ENCODE measurements around the gene GEMIN8. TPM values are rescaled to one million over a fixed set of nuclear protein-coding genes. Genes with fewer than 3 reads are reported as not detected.

GEMIN8 gene
- 10 to 100 TPM; 10.7 to 47.9 (median 17.3) TPM for total RNA-seq

- TF ChIP-seq POLR2A (IDR thresholded peaks at IDR 0.05) (peak; percentile 50 to 58), CTCF (IDR thresholded peaks at IDR 0.05) (no peak)
- H3K36me3 ChIP-seq = no peaks in the 10 kb centered on the region
- no peaks in the 10 kb centered on the region for H3K9me3 ChIP-seq
- peak; percentile 84 to 94 (median 87) for DNase-seq
- H3K4me1 ChIP-seq = no peaks in the 10 kb centered on the region
- H3K27me3 ChIP-seq = no peaks in the 10 kb centered on the region
- peak within 1 kb of the TSS; percentile 53 to 80 (median 69) for H3K4me3 ChIP-seq
- peak within 1 kb of the TSS; percentile 79 to 89 (median 82) for H3K27ac ChIP-seq
Observed at GRCh38 chrX:14029425-14030173, at the start of gene GEMIN8. Gene GEMIN8, minus strand, starts transcription at chrX:14029892. Its CDS starts 8,414 bp downstream, at chrX:14021478.

- no peaks in the 10 kb centered on the region for H3K9me3 ChIP-seq
- no peaks in the 10 kb centered on the region for H3K36me3 ChIP-seq
- no peaks in the 10 kb centered on the region for H3K27me3 ChIP-seq
- H3K27ac ChIP-seq = no peak overlapping the region
- DNase-seq = no peak
- H3K4me3 ChIP-seq = no peak overlapping the region
- no peaks in the 10 kb centered on the region for H3K4me1 ChIP-seq
- no peak for TF ChIP-seq CTCF (IDR thresholded peaks at IDR 0.05)
- TF ChIP-seq POLR2A (IDR thresholded peaks at IDR 0.05) = no peak
Observed at GRCh38 chrX:14076639-14077038, 46.9 kb upstream of the GEMIN8 start.

GRCh38 chrX:14073556-14073955 is 43.9 kb upstream of the GEMIN8 start:
- Histone ChIP-seq H3K27ac (no peak overlapping the region), H3K4me3 (no peak overlapping the region), H3K4me1 (no peaks in the 10 kb centered on the region), H3K36me3 (no peaks in the 10 kb centered on the region), H3K9me3 (no peaks in the 10 kb centered on the region), H3K27me3 (no peaks in the 10 kb centered on the region)
- DNase-seq = no peak
- TF ChIP-seq POLR2A (IDR thresholded peaks at IDR 0.05) = no peak
- no peak for TF ChIP-seq CTCF (IDR thresholded peaks at IDR 0.05)

- Histone ChIP-seq H3K9me3 (no peaks in the 10 kb centered on the region), H3K27me3 (no peaks in the 10 kb centered on the region), H3K4me3 (no peak overlapping the region), H3K36me3 (no peaks in the 10 kb centered on the region), H3K4me1 (no peaks in the 10 kb centered on the region), H3K27ac (no peak overlapping the region)
- DNase-seq = no peak
- no peak for TF ChIP-seq CTCF (IDR thresholded peaks at IDR 0.05)
- no peak for TF ChIP-seq POLR2A (IDR thresholded peaks at IDR 0.05)
Observed at GRCh38 chrX:14073071-14073470, 43.4 kb upstream of the GEMIN8 start.

GRCh38 chrX:14065800-14066199 is 36.1 kb upstream of the GEMIN8 start:
- no peaks in the 10 kb centered on the region for H3K27me3 ChIP-seq

More at GRCh38 chrX:14065800-14066199, 36.1 kb upstream of the GEMIN8 start:
- Histone ChIP-seq H3K36me3 (no peaks in the 10 kb centered on the region), H3K4me1 (no peaks in the 10 kb centered on the region), H3K4me3 (no peak overlapping the region), H3K27ac (no peak overlapping the region), H3K9me3 (no peaks in the 10 kb centered on the region)
- TF ChIP-seq CTCF (IDR thresholded peaks at IDR 0.05) (no peak), POLR2A (IDR thresholded peaks at IDR 0.05) (no peak)
- no peak for DNase-seq

All from Peyer's patch (tissue), 4 donors.